Natural killer cell (primary cell): ENCODE measurements around the gene PTPRM. TPM values are rescaled to one million over a fixed set of nuclear protein-coding genes. Genes with fewer than 3 reads are reported as not detected.

Source experiments
- ATAC-seq, 3 donors: fragments of 150-1000 bp in 2 of 3; fragments of 200-7000 bp in 1 of 3; cut with Tn5 transposase; 1 replicate in 1 of 3; 2 replicates in 2 of 3; pipeline ENCODE4 v1.10.0; 2021; ENCODE audit warnings: mild to moderate bottlenecking in 2 of 3, moderate library complexity in 2 of 3
- DNase-seq, 2 donors: peaks; one replicate each; pipeline versions ENCODE4 v3.0.0 to v3.0.0-alpha.2; 2013 to 2021; ENCODE audit warnings: mixed read lengths in 1 of 2
- H3K27ac ChIP-seq: one replicate; pipeline ENCODE4 v1.5.1; 2013; ENCODE audit warnings: mild to moderate bottlenecking, low read length
- H3K27me3 ChIP-seq: one replicate; pipeline ENCODE4 v1.6.1; 2013; ENCODE audit warnings: low read length; ENCODE audit not compliant: control insufficient read depth, insufficient read depth
- H3K36me3 ChIP-seq: one replicate; pipeline ENCODE4 v1.6.1; 2013; ENCODE audit warnings: low read length; ENCODE audit not compliant: control insufficient read depth, insufficient read depth
- H3K4me1 ChIP-seq: one replicate; pipeline ENCODE4 v1.6.1; 2013; ENCODE audit warnings: low read length; ENCODE audit not compliant: control insufficient read depth, insufficient read depth
- H3K4me3 ChIP-seq: one replicate; pipeline ENCODE4 v1.5.1; 2013; ENCODE audit warnings: low read length
- H3K9me3 ChIP-seq: one replicate; pipeline ENCODE4 v1.6.1; 2013; ENCODE audit warnings: low read length; ENCODE audit not compliant: control insufficient read depth, insufficient read depth
- H3K27ac Mint-ChIP-seq, 2 donors: one replicate each; pipeline ENCODE4 v1.8.0; 2022; ENCODE audit warnings: mild to moderate bottlenecking in 2 of 2, mixed read lengths in 2 of 2, moderate library complexity in 1 of 2
- H3K27me3 Mint-ChIP-seq, 2 donors: one replicate each; pipeline ENCODE4 v1.8.0; 2022; ENCODE audit warnings: low read depth in 2 of 2, mixed read lengths in 2 of 2
- H3K36me3 Mint-ChIP-seq: one replicate; pipeline ENCODE4 v1.8.0; 2022; ENCODE audit warnings: mixed read lengths
- H3K4me1 Mint-ChIP-seq, 2 donors: one replicate each; pipeline ENCODE4 v1.8.0; 2022; ENCODE audit warnings: mixed read lengths in 2 of 2
- H3K4me3 Mint-ChIP-seq: one replicate; pipeline ENCODE4 v1.8.0; 2022; ENCODE audit warnings: mild to moderate bottlenecking, moderate library complexity, mixed read lengths
- H3K9me3 Mint-ChIP-seq, 2 donors: one replicate each; pipeline ENCODE4 v1.8.0; 2022; ENCODE audit warnings: mixed read lengths in 2 of 2
- WGBS: methylation state at CpG from one replicate; pipeline ENCODE4 v1.1.7; 2013; ENCODE audit warnings: missing lambda C conversion rate; ENCODE audit not compliant: insufficient coverage; 5-methylcytosine and 5-hydroxymethylcytosine counted together
- intact Hi-C: fragments of 100-400 bp; cut with micrococcal nuclease; formaldehyde crosslinking; loops from one replicate; pipeline ENCODE4 v1.14.2; 2022
- total RNA-seq, 4 donors: library from RNA; stranded (reverse); fragments of 120-200 nt in 1 of 4; gene quantifications; one replicate each; pipeline versions ENCODE4 v1.2.3 to v1.2.4, GENCODE V29; 2013 to 2022
- TF ChIP-seq, protein P1 (sequence below): fragments of 200-600 bp; IDR thresholded peaks from one replicate; pipeline ENCODE4 v1.8.0; 2022; ENCODE audit warnings: antibody characterized with exemption

PTPRM gene
- total RNA-seq, 3 donors from 2014 or later (not counting 1 experiment from before 2014, with no cell fraction given) = 5.0 to 13.2 (median 12.1) TPM

DNA sequence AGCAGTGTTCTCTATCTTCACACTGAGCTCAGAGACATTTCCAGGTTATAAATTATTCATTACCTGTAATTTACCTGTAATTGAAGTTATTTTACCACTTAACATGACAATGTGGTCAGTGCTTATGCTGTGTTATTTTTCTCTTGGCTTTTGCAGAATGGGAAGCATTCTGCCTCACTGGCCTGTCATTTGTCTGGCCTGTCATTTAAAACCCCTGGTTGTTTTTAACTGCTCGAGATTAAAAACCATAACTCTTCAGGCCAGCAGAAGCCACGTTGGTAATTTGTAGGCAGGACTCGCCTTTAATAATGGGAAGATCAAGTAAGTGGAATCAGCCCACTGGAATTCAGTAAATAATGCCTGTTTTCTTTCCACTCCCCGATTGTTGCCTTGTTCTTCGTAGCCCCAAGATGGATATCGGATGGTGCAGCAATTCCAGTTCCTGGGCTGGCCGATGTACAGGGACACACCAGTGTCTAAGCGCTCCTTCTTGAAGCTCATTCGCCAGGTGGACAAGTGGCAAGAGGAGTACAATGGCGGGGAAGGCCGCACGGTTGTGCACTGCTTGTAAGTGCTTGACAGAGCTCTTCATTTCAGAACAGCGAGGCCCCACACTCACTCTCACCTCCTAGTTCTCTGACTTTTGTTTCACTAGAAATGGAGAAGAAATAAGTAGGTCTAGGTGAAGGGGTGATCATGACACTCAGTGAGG lies 819.7 kb downstream of the PTPRM start:
- no peak for DNase-seq
- TF ChIP-seq, protein P1, sequence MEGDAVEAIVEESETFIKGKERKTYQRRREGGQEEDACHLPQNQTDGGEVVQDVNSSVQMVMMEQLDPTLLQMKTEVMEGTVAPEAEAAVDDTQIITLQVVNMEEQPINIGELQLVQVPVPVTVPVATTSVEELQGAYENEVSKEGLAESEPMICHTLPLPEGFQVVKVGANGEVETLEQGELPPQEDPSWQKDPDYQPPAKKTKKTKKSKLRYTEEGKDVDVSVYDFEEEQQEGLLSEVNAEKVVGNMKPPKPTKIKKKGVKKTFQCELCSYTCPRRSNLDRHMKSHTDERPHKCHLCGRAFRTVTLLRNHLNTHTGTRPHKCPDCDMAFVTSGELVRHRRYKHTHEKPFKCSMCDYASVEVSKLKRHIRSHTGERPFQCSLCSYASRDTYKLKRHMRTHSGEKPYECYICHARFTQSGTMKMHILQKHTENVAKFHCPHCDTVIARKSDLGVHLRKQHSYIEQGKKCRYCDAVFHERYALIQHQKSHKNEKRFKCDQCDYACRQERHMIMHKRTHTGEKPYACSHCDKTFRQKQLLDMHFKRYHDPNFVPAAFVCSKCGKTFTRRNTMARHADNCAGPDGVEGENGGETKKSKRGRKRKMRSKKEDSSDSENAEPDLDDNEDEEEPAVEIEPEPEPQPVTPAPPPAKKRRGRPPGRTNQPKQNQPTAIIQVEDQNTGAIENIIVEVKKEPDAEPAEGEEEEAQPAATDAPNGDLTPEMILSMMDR = no peak
- peaks cover 0 to 2% of the 10 kb centered on the region in 2 donors for H3K27me3 Mint-ChIP-seq

DNA sequence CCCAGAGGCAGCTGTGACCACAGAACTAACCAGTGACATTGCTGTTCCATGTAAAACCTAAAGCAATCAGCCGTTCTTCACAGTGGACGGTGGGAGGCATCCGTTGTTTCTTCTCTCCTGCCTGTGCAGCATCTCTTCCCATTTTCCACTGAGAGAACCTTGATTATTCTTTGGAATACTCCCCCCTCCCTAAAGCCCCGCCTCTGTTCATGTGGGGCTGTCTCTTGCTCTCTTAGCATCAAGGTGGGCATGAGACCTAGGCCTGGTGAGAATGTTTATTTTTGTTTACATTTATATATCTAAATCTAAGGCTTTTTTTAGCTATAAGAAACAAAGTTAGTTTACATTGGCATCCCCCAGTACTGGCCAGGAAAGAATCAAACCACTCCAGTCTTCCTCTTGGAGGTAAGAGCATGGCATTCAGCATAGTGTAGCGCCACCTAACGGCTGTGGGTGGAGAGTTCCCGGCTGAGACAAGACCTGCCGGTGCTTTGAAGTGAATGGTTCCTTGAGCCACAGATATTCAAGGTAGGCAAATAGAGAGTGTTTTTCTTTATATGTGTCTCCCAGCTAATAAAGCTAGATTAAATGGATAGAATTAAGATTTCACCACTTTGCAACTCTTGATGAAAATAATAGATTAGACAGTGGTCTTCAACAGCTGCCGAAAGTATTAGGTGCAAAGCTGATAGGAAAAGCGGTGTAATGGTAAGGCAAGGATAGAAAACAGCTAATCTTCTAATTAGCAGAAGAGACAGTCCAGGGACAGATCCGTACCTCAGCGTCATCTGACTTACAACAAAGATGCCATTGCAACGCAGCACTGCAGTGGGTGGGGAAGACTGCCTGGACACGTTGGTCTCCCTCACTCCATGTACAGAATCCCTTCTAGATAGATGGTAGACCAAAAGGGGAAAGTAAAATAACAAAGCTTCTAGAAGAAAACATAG lies 822.5 kb downstream of the PTPRM start:
- H3K27me3 Mint-ChIP-seq = peaks cover 0 to 2% of the 10 kb centered on the region in 2 donors

More for the DNA sequence above, 819.7 kb downstream of the PTPRM start:
- Histone ChIP-seq H3K9me3 (no peaks in the 10 kb centered on the region), H3K4me3 (no peak overlapping the region), H3K27me3 (no peaks in the 10 kb centered on the region), H3K4me1 (no peaks in the 10 kb centered on the region), H3K27ac (no peak overlapping the region), H3K36me3 (no peaks in the 10 kb centered on the region)
- WGBS = 84% methylated on average over 12 of the region's 13 CpGs
- Mint-ChIP-seq H3K36me3 (no peaks in the 10 kb centered on the region), H3K4me3 (no peak overlapping the region), H3K27ac (no peak overlapping the region), H3K4me1 (no peaks in the 10 kb centered on the region), H3K9me3 (no peaks in the 10 kb centered on the region)
- intact Hi-C loops = no loop called here
- no peak for ATAC-seq

GRCh38 chr18:8391068-8391467 lies 824.0 kb downstream of the PTPRM start:
- Mint-ChIP-seq H3K27ac (no peak overlapping the region), H3K9me3 (no peaks in the 10 kb centered on the region), H3K4me3 (no peak overlapping the region), H3K36me3 (no peaks in the 10 kb centered on the region), H3K4me1 (no peaks in the 10 kb centered on the region), H3K27me3 (peaks cover 0 to 2% of the 10 kb centered on the region in 2 donors)
- Histone ChIP-seq H3K4me1 (no peaks in the 10 kb centered on the region), H3K36me3 (no peaks in the 10 kb centered on the region), H3K27ac (no peak overlapping the region), H3K9me3 (no peaks in the 10 kb centered on the region), H3K4me3 (no peak overlapping the region), H3K27me3 (no peaks in the 10 kb centered on the region)
- 92% methylated on average over 2 of the region's 2 CpGs for WGBS
- intact Hi-C loops = no loop called here
- ATAC-seq (no peak), DNase-seq (no peak)
- TF ChIP-seq, protein P1 = no peak

More for the DNA sequence above, 822.5 kb downstream of the PTPRM start:
- H3K27me3 ChIP-seq = no peaks in the 10 kb centered on the region
- intact Hi-C loops = no loop called here
- no peaks in the 10 kb centered on the region for H3K36me3 Mint-ChIP-seq
- H3K9me3 ChIP-seq = no peaks in the 10 kb centered on the region
- no peak overlapping the region for H3K27ac ChIP-seq
- WGBS = 74% methylated on average over 12 of the region's 14 CpGs
- H3K4me1 ChIP-seq = no peaks in the 10 kb centered on the region
- H3K4me3 Mint-ChIP-seq = no peak overlapping the region
- no peaks in the 10 kb centered on the region for H3K9me3 Mint-ChIP-seq
- no peak overlapping the region for H3K4me3 ChIP-seq
- no peaks in the 10 kb centered on the region for H3K4me1 Mint-ChIP-seq
- TF ChIP-seq, protein P1 = peak; percentile 12
- ATAC-seq = no peak
- no peak overlapping the region for H3K27ac Mint-ChIP-seq
- DNase-seq = peak in 1 of 2 donors; percentile 55
- no peaks in the 10 kb centered on the region for H3K36me3 ChIP-seq
